IMR-90 (cell line): Measurements from ENCODE around the gene HCN4. TPM values are rescaled to one million over a fixed set of nuclear protein-coding genes. Genes with fewer than 3 reads are reported as not detected.
A peak's percentile ranks its signal among the peaks of the same experiment; 100 is the strongest.

ENCODE experiments used
- ATAC-seq: fragments of 200-7000 bp; cut with Tn5 transposase; 2 replicates; pipeline ENCODE4 v1.9.1; 2020; ENCODE audit warnings: low read depth, mild to moderate bottlenecking, moderate library complexity
- BruUV-seq: library from RNA; stranded (reverse); fragments of 400-500 nt; replicated peaks from 2 replicates; lab custom pipeline; 2021; lab: Mats Ljungman, UMichigan
- CTCF ChIA-PET: fragments of 300-600 bp; formaldehyde crosslinking; extraction: SDS; loops from one replicate; lab custom pipeline; 2021; ENCODE audit warnings: antibody characterized with exemption; lab: Yijun Ruan, JAX
- POLR2A ChIA-PET: fragments of 300-600 bp; sonication (Branson Sonifier 250); formaldehyde crosslinking; loops from one replicate; lab custom pipeline; 2022; ENCODE audit warnings: antibody characterized with exemption; ENCODE audit not compliant: unreplicated experiment; lab: Charles Lee
- DNase-seq: peaks from one replicate; pipeline ENCODE4 v3.0.0; 2013
- H2AFZ ChIP-seq: replicated peaks from 2 replicates; pipeline ENCODE3; 2013; ENCODE audit warnings: low read length, mild to moderate bottlenecking; ENCODE audit not compliant: poor library complexity
- H2AK5ac ChIP-seq: 2 replicates; pipeline ENCODE4 v1.6.1; 2013; ENCODE audit warnings: low read depth, low read length, inconsistent platforms
- H2AK9ac ChIP-seq: replicated peaks from 2 replicates; pipeline ENCODE3; 2013; ENCODE audit warnings: mild to moderate bottlenecking, low read depth, low read length, moderate library complexity; ENCODE audit not compliant: poor library complexity
- H2BK120ac ChIP-seq: 2 replicates; pipeline ENCODE4 v1.6.1; 2013; ENCODE audit warnings: low read depth, low read length, inconsistent platforms
- H2BK15ac ChIP-seq: 3 replicates; pipeline ENCODE4 v1.6.1; 2013; ENCODE audit warnings: low read depth, low read length, inconsistent platforms
- H2BK20ac ChIP-seq: 2 replicates; pipeline ENCODE4 v1.6.1; 2013; ENCODE audit warnings: low read depth, mild to moderate bottlenecking, inconsistent platforms, low read length, moderate library complexity
- H2BK5ac ChIP-seq: 2 replicates; pipeline ENCODE4 v1.6.1; 2013; ENCODE audit warnings: mild to moderate bottlenecking, low read depth, low read length, inconsistent platforms; ENCODE audit not compliant: poor library complexity, severe bottlenecking
- H3K14ac ChIP-seq: replicated peaks from 2 replicates; pipeline ENCODE4 v1.6.1; 2013; ENCODE audit warnings: low read depth, low read length, inconsistent platforms
- H3K18ac ChIP-seq: 2 replicates; pipeline ENCODE4 v1.6.1; 2013; ENCODE audit warnings: low read depth, low read length, control low read depth
- H3K23ac ChIP-seq: 2 replicates; pipeline ENCODE4 v1.6.1; 2013; ENCODE audit warnings: low read depth, low read length, inconsistent platforms
- H3K27ac ChIP-seq: 2 replicates; pipeline ENCODE4 v1.5.1; 2013; ENCODE audit warnings: mild to moderate bottlenecking, control low read depth, low read length; ENCODE audit not compliant: insufficient read depth
- H3K27me3 ChIP-seq: 2 replicates; pipeline ENCODE4 v1.6.1; 2013; ENCODE audit warnings: low read length; ENCODE audit not compliant: control insufficient read depth, insufficient read depth
- H3K36me3 ChIP-seq: 2 replicates; pipeline ENCODE4 v1.6.1; 2013; ENCODE audit warnings: low read length, mixed read lengths; ENCODE audit not compliant: control insufficient read depth, insufficient read depth
- H3K4ac ChIP-seq: 2 replicates; pipeline ENCODE4 v1.6.1; 2013; ENCODE audit warnings: low read depth, low read length, inconsistent platforms
- H3K4me1 ChIP-seq: 2 replicates; pipeline ENCODE4 v1.6.1; 2013; ENCODE audit warnings: low read length, mixed read lengths; ENCODE audit not compliant: control insufficient read depth, insufficient read depth
- H3K4me2 ChIP-seq: 2 replicates; pipeline ENCODE4 v1.6.1; 2013; ENCODE audit warnings: low read depth, mild to moderate bottlenecking, control low read depth, low read length, moderate library complexity
- H3K4me3 ChIP-seq: 2 replicates; pipeline ENCODE4 v1.5.1; 2013; ENCODE audit warnings: low read depth, mild to moderate bottlenecking, control low read depth, low read length, moderate library complexity; ENCODE audit not compliant: insufficient read depth
- H3K56ac ChIP-seq: 2 replicates; pipeline ENCODE4 v1.6.1; 2013; ENCODE audit warnings: low read length, inconsistent platforms; ENCODE audit not compliant: insufficient read depth; ENCODE audit errors: extremely low read depth
- H3K79me1 ChIP-seq, 2 experiments: 2 replicates each; pipeline ENCODE4 v1.6.1; 2013; ENCODE audit warnings: low read length in 2 of 2, inconsistent platforms in 1 of 2, low read depth in 1 of 2
- H3K9ac ChIP-seq: 2 replicates; pipeline ENCODE4 v1.6.1; 2013; ENCODE audit warnings: low read depth, low read length, control low read depth
- H3K9me1 ChIP-seq: 2 replicates; pipeline ENCODE4 v1.6.1; 2013; ENCODE audit warnings: low read length, inconsistent platforms; ENCODE audit not compliant: insufficient read depth
- H3K9me3 ChIP-seq: 2 replicates; pipeline ENCODE4 v1.6.1; 2013; ENCODE audit warnings: low read length; ENCODE audit not compliant: control insufficient read depth, insufficient read depth
- H4K20me1 ChIP-seq: 2 replicates; pipeline ENCODE4 v1.6.1; 2013; ENCODE audit warnings: low read length, inconsistent platforms; ENCODE audit not compliant: insufficient read depth
- H4K5ac ChIP-seq: 2 replicates; pipeline ENCODE4 v1.6.1; 2013; ENCODE audit warnings: mild to moderate bottlenecking, low read depth, low read length, control low read depth
- H4K8ac ChIP-seq, 2 experiments: 2 replicates each; pipeline ENCODE4 v1.6.1; 2013; ENCODE audit warnings: low read depth in 2 of 2, low read length in 2 of 2, control low read depth in 1 of 2, inconsistent platforms in 1 of 2
- H4K91ac ChIP-seq: 2 replicates; pipeline ENCODE4 v1.6.1; 2013; ENCODE audit warnings: low read depth, low read length, inconsistent platforms; ENCODE audit not compliant: insufficient read depth
- BHLHE40 ChIP-seq: fragments of 150-350 bp; IDR thresholded peaks from 2 replicates; pipeline ENCODE4 v1.6.1; 2016; ENCODE audit warnings: mild to moderate bottlenecking, low read depth, low read length
- CEBPB ChIP-seq: IDR thresholded peaks from 2 replicates; pipeline ENCODE4 v1.6.1; 2012; ENCODE audit warnings: low read depth, low read length, improper control_type of control experiment
- FOS ChIP-seq: fragments of 150-350 bp; IDR thresholded peaks from 2 replicates; pipeline ENCODE4 v1.6.1; 2016; ENCODE audit warnings: low read depth, low read length
- MAFK ChIP-seq: IDR thresholded peaks from 2 replicates; pipeline ENCODE4 v1.6.1; 2012; ENCODE audit warnings: low read depth, low read length, improper control_type of control experiment
- MAZ ChIP-seq: IDR thresholded peaks from 2 replicates; pipeline ENCODE4 v1.6.1; 2012; ENCODE audit warnings: low read depth, mild to moderate bottlenecking, low read length, improper control_type of control experiment, moderate library complexity, borderline replicate concordance
- MXI1 ChIP-seq: IDR thresholded peaks from 2 replicates; pipeline ENCODE4 v1.6.1; 2012; ENCODE audit warnings: low read depth, mild to moderate bottlenecking, low read length, moderate library complexity, borderline replicate concordance
- NFE2L2 ChIP-seq: fragments of 150-350 bp; IDR thresholded peaks from 2 replicates; pipeline ENCODE4 v1.6.1; 2016; ENCODE audit warnings: low read depth, mild to moderate bottlenecking, low read length
- POLR2A ChIP-seq: IDR thresholded peaks from 2 replicates; pipeline ENCODE4 v1.6.1; 2012; ENCODE audit warnings: mild to moderate bottlenecking, low read depth, low read length
- RAD21 ChIP-seq: IDR thresholded peaks from 2 replicates; pipeline ENCODE4 v1.6.1; 2012; ENCODE audit warnings: low read length, improper control_type of control experiment
- RCOR1 ChIP-seq: IDR thresholded peaks from 2 replicates; pipeline ENCODE4 v1.6.1; 2012; ENCODE audit warnings: mild to moderate bottlenecking, low read length, improper control_type of control experiment; ENCODE audit not compliant: insufficient replicate concordance
- USF2 ChIP-seq: fragments of 150-350 bp; IDR thresholded peaks from 2 replicates; pipeline ENCODE4 v1.6.1; 2017; ENCODE audit warnings: mild to moderate bottlenecking, antibody characterized with exemption, low read length, low read depth
- dilution Hi-C: fragments of 300-500 bp; cut with HindIII; formaldehyde crosslinking; loops from one replicate; pipeline ENCODE4 v1.14.3; 2018; ENCODE audit warnings: low sequenced_read_pairs; ENCODE audit not compliant: unreplicated experiment
- in situ Hi-C: fragments of 300-500 bp; cut with MboI; formaldehyde crosslinking; loops from 3 replicates; pipeline ENCODE4 v1.14.3; 2019; ENCODE audit warnings: low sequenced_read_pairs, inconsistent platforms, mixed read lengths
- intact Hi-C: fragments of 100-400 bp; cut with micrococcal nuclease; formaldehyde crosslinking; loops from 2 replicates; pipeline ENCODE4 v1.10.0; 2022
- polyA plus RNA-seq, 3 experiments: library from polyadenylated mRNA; depleted of rRNA; stranded (reverse); fragments of >200 nt; gene quantifications; 2 replicates each; pipeline ENCODE4 v1.2.3, GENCODE V29; 2012; ENCODE audit warnings: low replicate concordance in 1 of 3
- total RNA-seq: library from RNA; depleted of rRNA; stranded (reverse); fragments of >200 nt; gene quantifications from 2 replicates; pipeline ENCODE4 v1.2.3, GENCODE V29; 2012
- TF ChIP-seq, protein P1 (sequence below): fragments of 150-350 bp; IDR thresholded peaks from 2 replicates; pipeline ENCODE4 v1.6.1; 2016; ENCODE audit warnings: low read depth, mild to moderate bottlenecking, low read length, moderate library complexity, borderline replicate concordance

The HCN4 gene
- total and polyA plus RNA-seq, 2 of the 4 experiments (the other 2 are of a cell fraction): not detected

- no peak for TF ChIP-seq NFE2L2
Observed at GRCh38 chr15:73282567-73283365, 86.0 kb downstream of the HCN4 start (continued).

DNA sequence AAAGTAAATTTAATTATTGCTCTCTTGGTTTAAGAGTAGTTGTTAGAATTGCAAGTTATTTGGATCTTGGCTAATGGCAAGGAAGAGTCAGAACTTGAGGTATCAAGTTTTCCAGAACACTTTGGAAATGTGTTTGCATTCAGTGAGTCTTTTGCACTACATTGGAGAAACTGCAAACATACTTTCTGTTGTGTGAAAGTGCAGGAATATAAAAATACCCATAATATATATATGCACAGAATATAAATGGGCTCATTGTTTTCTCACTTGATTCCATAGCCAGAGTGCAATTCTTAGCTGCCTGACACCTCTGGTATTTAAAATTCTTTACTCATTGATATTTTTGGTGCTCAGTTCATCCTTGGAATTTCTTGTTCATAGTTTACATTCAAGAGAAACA, 92.9 kb downstream of the HCN4 start:
- ATAC-seq: peak; percentile 24; the same call in 1 of the 2 replicates
- Histone ChIP-seq H3K27me3 (no peaks in the 10 kb centered on the region), H3K56ac (no peak overlapping the region), H3K36me3 (peaks cover 2% of the 10 kb centered on the region; the same call in 1 of the 2 replicates), H2BK5ac (no peak overlapping the region), H3K9me1 (no peaks in the 10 kb centered on the region), H4K8ac (no peak overlapping the region), H4K91ac (no peak overlapping the region), H2AFZ (no peak overlapping the region), H3K4ac (no peak overlapping the region), H3K4me1 (peaks cover 4% of the 10 kb centered on the region; the same call in 1 of the 2 replicates), H3K27ac (no peak overlapping the region), H3K79me1 (no peaks in the 10 kb centered on the region), H2AK5ac (no peak overlapping the region), H4K5ac (no peak overlapping the region), H3K14ac (no peak overlapping the region), H3K4me2 (no peak overlapping the region), H2BK20ac (no peak overlapping the region), H4K20me1 (no peaks in the 10 kb centered on the region), H3K23ac (no peak overlapping the region), H3K18ac (no peak overlapping the region), H2AK9ac (no peak overlapping the region), H2BK15ac (no peak overlapping the region), H2BK120ac (no peak overlapping the region), H3K9ac (no peak overlapping the region), H3K9me3 (no peaks in the 10 kb centered on the region), H3K4me3 (no peak overlapping the region)
- in situ Hi-C loops (loop anchor here (10.0 kb wide), 2 partner anchors 151 to 491 kb away; partner anchors contain the start of gene ADPGK), dilution Hi-C loops (no loop called here), intact Hi-C loops (no loop called here)
- TF ChIP-seq RCOR1 (no peak), RAD21 (no peak), FOS (no peak), BHLHE40 (no peak), USF2 (no peak), MAFK (no peak), CEBPB (no peak), MAZ (no peak), POLR2A (no peak), MXI1 (no peak)
- TF ChIP-seq, protein P1, sequence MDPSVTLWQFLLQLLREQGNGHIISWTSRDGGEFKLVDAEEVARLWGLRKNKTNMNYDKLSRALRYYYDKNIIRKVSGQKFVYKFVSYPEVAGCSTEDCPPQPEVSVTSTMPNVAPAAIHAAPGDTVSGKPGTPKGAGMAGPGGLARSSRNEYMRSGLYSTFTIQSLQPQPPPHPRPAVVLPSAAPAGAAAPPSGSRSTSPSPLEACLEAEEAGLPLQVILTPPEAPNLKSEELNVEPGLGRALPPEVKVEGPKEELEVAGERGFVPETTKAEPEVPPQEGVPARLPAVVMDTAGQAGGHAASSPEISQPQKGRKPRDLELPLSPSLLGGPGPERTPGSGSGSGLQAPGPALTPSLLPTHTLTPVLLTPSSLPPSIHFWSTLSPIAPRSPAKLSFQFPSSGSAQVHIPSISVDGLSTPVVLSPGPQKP: no peak
- ChIA-PET CTCF (interaction anchor here (1.4 to 1.6 kb wide), 2 partner anchors 10 to 35 kb away, joined by 5 to 6 read pairs; no protein-coding TSS in a partner anchor), POLR2A (no interaction called here)
- BruUV-seq: no TSS peak
- DNase-seq: no peak
